Measurements from ENCODE around the gene CDC45. TPM values are rescaled to one million over a fixed set of nuclear protein-coding genes. Genes with fewer than 3 reads are reported as not detected.

The CDC45 gene
- total RNA-seq, 1 donor from 2014 or later, result 50.7 TPM

GRCh38 chr22:19526076-19526701 lies 46.5 kb downstream of the CDC45 start:
- Histone ChIP-seq H3K79me2 (ENCODE audit: low read depth) (no peaks in the 10 kb centered on the region), H3K27me3 (peaks cover 57% of the 10 kb centered on the region), H3K36me3 (no peaks in the 10 kb centered on the region), H3K4me1 (peaks cover 15% of the 10 kb centered on the region), H4K20me1 (ENCODE audit: low read depth) (peaks cover 17% of the 10 kb centered on the region), H3F3A (ENCODE audit: low read depth) (peaks cover 19% of the 10 kb centered on the region), H3K4me2 (no peak overlapping the region), H3K9me3 (ENCODE audit: low read depth) (no peaks in the 10 kb centered on the region), H2AFZ (replicated peaks) (no peak overlapping the region), H3K27ac (no peak overlapping the region), H3K4me3 (no peak overlapping the region), H3K9ac (no peak overlapping the region)
- peak overlapping the region; percentile 57 for H3K4me3 Mint-ChIP-seq
- H3K4me1 Mint-ChIP-seq, result peaks cover 18% of the 10 kb centered on the region
- no peaks in the 10 kb centered on the region for H3K9me3 Mint-ChIP-seq
- DNase-seq (ENCODE audit: low spot score), result no peak
- H3K27ac Mint-ChIP-seq, result peak overlapping the region; percentile 42
- no peaks in the 10 kb centered on the region for H3K36me3 Mint-ChIP-seq
- TF ChIP-seq, protein P1, sequence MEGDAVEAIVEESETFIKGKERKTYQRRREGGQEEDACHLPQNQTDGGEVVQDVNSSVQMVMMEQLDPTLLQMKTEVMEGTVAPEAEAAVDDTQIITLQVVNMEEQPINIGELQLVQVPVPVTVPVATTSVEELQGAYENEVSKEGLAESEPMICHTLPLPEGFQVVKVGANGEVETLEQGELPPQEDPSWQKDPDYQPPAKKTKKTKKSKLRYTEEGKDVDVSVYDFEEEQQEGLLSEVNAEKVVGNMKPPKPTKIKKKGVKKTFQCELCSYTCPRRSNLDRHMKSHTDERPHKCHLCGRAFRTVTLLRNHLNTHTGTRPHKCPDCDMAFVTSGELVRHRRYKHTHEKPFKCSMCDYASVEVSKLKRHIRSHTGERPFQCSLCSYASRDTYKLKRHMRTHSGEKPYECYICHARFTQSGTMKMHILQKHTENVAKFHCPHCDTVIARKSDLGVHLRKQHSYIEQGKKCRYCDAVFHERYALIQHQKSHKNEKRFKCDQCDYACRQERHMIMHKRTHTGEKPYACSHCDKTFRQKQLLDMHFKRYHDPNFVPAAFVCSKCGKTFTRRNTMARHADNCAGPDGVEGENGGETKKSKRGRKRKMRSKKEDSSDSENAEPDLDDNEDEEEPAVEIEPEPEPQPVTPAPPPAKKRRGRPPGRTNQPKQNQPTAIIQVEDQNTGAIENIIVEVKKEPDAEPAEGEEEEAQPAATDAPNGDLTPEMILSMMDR (IDR thresholded peaks at IDR 0.05), result no peak
- TF ChIP-seq EZH2 (IDR thresholded peaks at IDR 0.05), result no peak
- no peak for TF ChIP-seq EZH2phosphoT487 (IDR thresholded peaks at IDR 0.05)
- peaks cover 29% of the 10 kb centered on the region for H3K27me3 Mint-ChIP-seq (ENCODE audit: insufficient read depth, low read depth)

DNA sequence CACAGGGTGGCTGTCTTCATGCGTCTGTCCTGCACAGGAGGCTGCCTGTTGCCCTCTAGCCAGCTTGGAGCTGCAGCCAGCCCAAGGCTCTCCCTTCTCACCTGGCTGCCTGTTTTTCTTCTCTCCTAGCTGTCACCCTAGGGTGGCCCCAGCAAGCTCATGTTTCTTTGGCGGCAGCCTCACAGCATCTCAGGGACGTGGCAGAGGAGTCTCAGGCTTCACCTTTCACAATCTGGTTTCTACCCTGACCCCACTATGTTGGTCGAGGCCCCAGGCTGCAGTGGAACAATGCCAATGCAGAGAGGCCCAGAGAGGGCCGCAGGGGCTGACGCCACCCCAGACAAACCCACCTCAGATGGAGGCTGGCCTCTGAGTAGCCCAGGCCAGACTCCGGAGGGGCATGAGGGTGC lies 47.0 kb downstream of the CDC45 start:
- Histone ChIP-seq H4K20me1 (ENCODE audit: low read depth) (peaks cover 15% of the 10 kb centered on the region), H3K4me2 (no peak overlapping the region), H3K9ac (no peak overlapping the region), H3K27ac (no peak overlapping the region), H2AFZ (replicated peaks) (no peak overlapping the region), H3K4me3 (no peak overlapping the region), H3K9me3 (ENCODE audit: low read depth) (no peaks in the 10 kb centered on the region), H3K4me1 (peaks cover 15% of the 10 kb centered on the region), H3K36me3 (no peaks in the 10 kb centered on the region), H3K27me3 (peaks cover 54% of the 10 kb centered on the region), H3K79me2 (ENCODE audit: low read depth) (no peaks in the 10 kb centered on the region), H3F3A (ENCODE audit: low read depth) (peaks cover 19% of the 10 kb centered on the region)
- Mint-ChIP-seq H3K27ac (no peak overlapping the region), H3K4me3 (no peak overlapping the region), H3K36me3 (no peaks in the 10 kb centered on the region), H3K4me1 (peaks cover 18% of the 10 kb centered on the region), H3K27me3 (ENCODE audit: insufficient read depth, low read depth) (peaks cover 29% of the 10 kb centered on the region), H3K9me3 (no peaks in the 10 kb centered on the region)
- DNase-seq (ENCODE audit: low spot score), result no peak
- TF ChIP-seq, protein P1 (IDR thresholded peaks at IDR 0.05), result no peak
- TF ChIP-seq EZH2 (IDR thresholded peaks at IDR 0.05), result no peak
- TF ChIP-seq EZH2phosphoT487 (IDR thresholded peaks at IDR 0.05), result no peak

- Mint-ChIP-seq H3K9me3 (no peaks in the 10 kb centered on the region), H3K36me3 (no peaks in the 10 kb centered on the region), H3K4me3 (no peak overlapping the region), H3K27me3 (ENCODE audit: insufficient read depth, low read depth) (peaks cover 25% of the 10 kb centered on the region), H3K4me1 (peaks cover 15% of the 10 kb centered on the region), H3K27ac (no peak overlapping the region)
- Histone ChIP-seq H4K20me1 (ENCODE audit: low read depth) (peaks cover 9% of the 10 kb centered on the region), H3K9ac (no peak overlapping the region), H3K4me3 (no peak overlapping the region), H3K27me3 (peaks cover 48% of the 10 kb centered on the region), H2AFZ (replicated peaks) (no peak overlapping the region), H3K36me3 (no peaks in the 10 kb centered on the region), H3K27ac (no peak overlapping the region), H3K9me3 (ENCODE audit: low read depth) (no peaks in the 10 kb centered on the region), H3K4me1 (peaks cover 15% of the 10 kb centered on the region), H3K79me2 (ENCODE audit: low read depth) (no peaks in the 10 kb centered on the region), H3F3A (ENCODE audit: low read depth) (peaks cover 17% of the 10 kb centered on the region), H3K4me2 (no peak overlapping the region)
- no peak for DNase-seq (ENCODE audit: low spot score)
- TF ChIP-seq EZH2phosphoT487 (IDR thresholded peaks at IDR 0.05) (no peak), EZH2 (IDR thresholded peaks at IDR 0.05) (no peak)
- TF ChIP-seq, protein P1 (IDR thresholded peaks at IDR 0.05), result no peak
Observed at GRCh38 chr22:19527321-19527721, 47.6 kb downstream of the CDC45 start.

Measured in neural progenitor cell (in vitro differentiated cells).